Retinal pigment epithelial cell (primary cell): ENCODE results near the gene IDI2.
A peak's percentile ranks its signal among the peaks of the same experiment; 100 is the strongest.

ENCODE experiments used
- DNase-seq: peaks from one replicate; pipeline ENCODE4 v3.0.0-alpha.2; 2010; ENCODE audit warnings: low read depth
- H3K4me3 ChIP-seq: 2 replicates; pipeline ENCODE4 v1.5.1; 2011; ENCODE audit warnings: mild to moderate bottlenecking, low read length, control low read depth, moderate library complexity
- CTCF ChIP-seq: conservative IDR thresholded peaks from 2 replicates; pipeline ENCODE4 v1.5.1; 2011; ENCODE audit warnings: low read depth, low read length, control low read depth, inconsistent platforms

The IDI2 gene

DNA sequence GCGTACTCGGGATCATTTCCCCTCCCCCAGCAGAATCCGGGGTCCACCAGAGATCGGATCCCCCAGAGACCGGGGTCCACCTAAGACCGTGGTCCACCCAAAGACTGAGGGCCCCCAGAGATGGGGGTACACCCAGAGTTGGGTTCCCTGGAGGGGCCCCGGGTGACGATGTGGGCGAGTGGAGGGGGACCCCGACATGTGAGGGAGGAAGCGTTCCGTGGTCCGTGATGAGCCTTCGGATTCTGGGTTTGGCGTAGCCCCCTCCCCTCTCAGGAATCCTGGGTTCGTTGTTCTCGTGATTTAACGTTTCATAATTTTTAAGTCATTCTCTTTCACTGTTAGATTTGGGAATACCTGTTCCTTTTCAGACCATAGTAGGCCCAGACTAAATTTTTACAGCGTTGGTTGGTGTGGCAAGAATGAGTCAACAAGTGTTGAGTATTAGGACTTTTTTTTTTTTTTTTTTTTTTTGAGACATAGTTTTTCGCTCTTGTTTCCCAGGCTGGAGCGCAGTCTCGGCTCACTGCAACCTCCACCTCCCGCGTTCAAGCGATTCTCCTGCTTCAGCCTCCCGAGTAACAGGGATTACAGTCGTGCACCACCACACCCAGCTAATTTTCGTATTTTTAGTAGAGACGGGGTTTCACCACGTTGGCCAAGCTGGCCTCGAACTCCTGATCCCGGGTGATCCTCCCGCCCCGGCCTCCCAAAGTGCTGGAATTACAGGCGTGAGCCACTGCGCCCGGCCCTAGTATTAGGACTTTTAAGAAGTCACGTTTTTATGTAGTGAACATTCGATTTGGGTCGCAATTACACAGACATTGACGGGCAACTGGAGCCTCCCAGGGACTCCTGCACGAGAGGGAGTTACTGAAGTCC, 36.8 kb downstream of the IDI2 start:
- TF ChIP-seq CTCF: no peak
- no peak for DNase-seq
- H3K4me3 ChIP-seq: peak overlapping the region; percentile 97

DNA sequence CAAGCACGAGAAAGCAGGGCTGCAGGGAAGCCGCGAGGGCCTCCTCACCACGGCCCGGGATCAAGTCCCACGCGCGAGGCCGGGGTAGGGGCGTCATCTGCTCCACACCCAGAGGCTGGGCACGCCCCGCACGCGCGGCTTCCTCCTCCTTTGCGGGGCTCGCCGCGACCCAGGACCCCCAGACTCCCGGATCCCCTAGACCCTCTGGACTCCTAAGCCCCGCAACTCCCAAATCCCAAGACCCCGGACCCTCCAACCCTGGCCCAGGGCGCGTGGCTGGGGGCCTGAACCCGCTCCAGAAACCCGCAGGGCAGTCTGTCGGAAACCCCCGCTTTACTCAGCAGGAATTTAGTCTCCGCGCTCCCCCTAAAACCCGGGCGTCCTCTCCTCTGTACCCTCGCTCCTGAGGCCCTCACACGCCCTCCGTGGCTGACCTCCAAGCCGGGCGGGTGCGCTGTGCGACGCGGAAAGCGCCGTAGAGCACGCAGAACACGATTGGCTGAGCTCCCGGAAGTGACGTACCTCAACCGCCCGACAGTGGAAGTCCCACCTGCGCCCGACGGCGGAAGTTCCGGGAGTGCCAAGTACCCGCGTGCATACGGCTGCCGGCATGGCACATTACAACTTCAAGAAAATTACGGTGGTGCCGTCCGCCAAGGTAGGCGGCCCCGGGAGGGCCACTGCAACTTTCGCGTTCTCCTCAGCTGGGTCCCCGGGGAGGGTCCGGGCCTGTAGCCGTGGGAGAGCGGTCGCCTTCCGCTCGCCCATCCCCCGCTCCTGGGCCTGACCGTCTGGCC, 37.6 kb downstream of the IDI2 start, which contains the start of gene GTPBP4:
Gene GTPBP4 (plus strand): TSS at position 565 of the 797 bp plus-strand sequence. CDS start 46 bp downstream, at position 611.
- DNase-seq: peak; percentile 89
- TF ChIP-seq CTCF: peak; percentile 7
- peak within 1 kb of the TSS; percentile 97 for H3K4me3 ChIP-seq

DNA sequence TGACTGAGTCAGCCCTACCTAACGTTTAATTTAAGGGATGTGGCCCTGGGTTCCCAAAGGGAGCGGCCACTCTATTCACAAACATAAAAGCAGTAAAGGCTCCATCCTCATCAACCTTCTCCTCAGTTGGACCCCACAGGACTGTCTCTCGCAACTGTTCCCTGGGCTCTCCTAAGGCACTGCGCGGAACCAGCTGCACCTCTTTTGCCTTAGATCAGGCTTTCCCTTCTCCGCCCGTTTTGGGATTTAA, 38.1 kb downstream of the IDI2 start:
- no peak for TF ChIP-seq CTCF
- no peak for DNase-seq
- peak overlapping the region; percentile 97 for H3K4me3 ChIP-seq

GRCh38 chr10:986881-987619, 38.6 kb downstream of the IDI2 start:
- no peak for TF ChIP-seq CTCF

DNA sequence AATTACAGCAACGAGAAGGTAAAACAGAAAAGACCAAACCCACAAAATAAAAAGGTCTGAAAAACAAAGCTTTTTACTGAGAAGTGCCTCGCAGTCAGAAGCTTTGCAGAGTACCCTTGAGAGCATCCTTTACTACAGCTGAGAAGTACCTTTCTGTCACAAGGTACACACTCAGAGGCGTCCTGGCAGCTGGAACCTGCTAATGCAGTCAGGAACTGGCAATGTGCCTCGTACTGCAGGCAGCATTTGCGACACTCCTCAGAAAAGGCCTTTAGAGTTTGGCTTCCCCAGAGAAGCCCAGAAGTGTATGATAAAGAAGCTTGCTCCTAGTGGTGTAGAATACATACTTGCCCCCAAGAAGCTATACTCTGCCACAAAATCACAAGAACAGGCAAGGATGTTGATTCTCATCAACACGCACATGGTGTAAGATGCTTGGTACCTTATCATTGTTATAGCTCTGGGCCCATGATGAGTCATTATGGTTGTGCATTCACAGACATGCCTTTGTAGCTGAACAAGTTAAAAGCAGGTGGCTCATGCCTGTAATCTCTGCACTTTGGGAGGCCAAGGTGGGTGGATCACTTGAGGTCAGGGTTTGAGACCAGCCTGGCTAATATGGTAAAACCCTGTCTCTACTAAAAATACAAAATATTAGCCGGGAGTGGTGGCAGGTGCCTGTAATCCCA, 39.4 kb downstream of the IDI2 start:
- TF ChIP-seq CTCF: no peak
- no peak overlapping the region for H3K4me3 ChIP-seq
- peak; percentile 63 for DNase-seq

More at GRCh38 chr10:986881-987619, 38.6 kb downstream of the IDI2 start:
- DNase-seq: peak; percentile 75
- peak overlapping the region; percentile 97 for H3K4me3 ChIP-seq

DNA sequence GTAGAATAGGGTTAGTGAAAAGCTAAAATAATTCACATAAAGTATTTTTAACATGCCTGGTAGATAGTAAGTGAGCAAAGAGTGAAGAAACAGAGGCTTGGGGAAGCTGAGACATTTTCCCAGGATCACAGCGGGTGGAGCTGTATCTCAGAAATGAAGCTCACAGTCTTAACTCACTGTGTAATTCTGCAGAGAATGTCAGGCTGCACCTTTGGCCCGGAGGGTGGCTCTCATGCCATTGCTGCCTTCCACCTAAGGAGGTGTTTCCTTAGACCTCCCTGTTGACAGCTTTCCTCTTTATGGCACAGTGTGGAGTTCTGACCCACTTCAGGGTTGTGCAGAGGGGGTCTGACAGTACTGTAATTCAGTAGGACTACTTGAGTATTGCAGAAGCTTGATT, 40.3 kb downstream of the IDI2 start:
- DNase-seq: no peak
- no peak overlapping the region for H3K4me3 ChIP-seq
- TF ChIP-seq CTCF: no peak
